Small intestine (tissue), 7 donors: ENCODE data around the gene ADARB2. TPM values are rescaled to one million over a fixed set of nuclear protein-coding genes. Genes with fewer than 3 reads are reported as not detected.

Experiments used
- DNase-seq, 2 donors: peaks; one replicate each; pipeline versions ENCODE4 v3.0.0 to v3.0.0-alpha.2; 2013
- FAIRE-seq: peaks from 2 replicates; lab custom pipeline; 2012; peaks lifted over from hg19 to GRCh38; lab: Jason Lieb, UNC
- H3K27ac ChIP-seq, 3 donors: one replicate each; pipeline ENCODE4 v1.5.1; 2013; ENCODE audit warnings: low read length in 2 of 3, mild to moderate bottlenecking in 2 of 3, control low read depth in 1 of 3, inconsistent platforms in 1 of 3, low read depth in 1 of 3, moderate library complexity in 1 of 3
- H3K27me3 ChIP-seq, 3 donors: one replicate each; pipeline ENCODE4 v1.6.1; 2013; ENCODE audit warnings: low read length in 3 of 3, inconsistent platforms in 1 of 3; ENCODE audit not compliant: control insufficient read depth in 3 of 3, insufficient read depth in 3 of 3
- H3K36me3 ChIP-seq, 3 donors: one replicate each; pipeline ENCODE4 v1.6.1; 2013; ENCODE audit warnings: low read length in 3 of 3, inconsistent platforms in 1 of 3, low read depth in 1 of 3, mild to moderate bottlenecking in 1 of 3, moderate library complexity in 1 of 3; ENCODE audit not compliant: control insufficient read depth in 3 of 3, insufficient read depth in 2 of 3
- H3K4me1 ChIP-seq, 3 donors: one replicate each; pipeline ENCODE4 v1.6.1; 2013; ENCODE audit warnings: low read length in 2 of 3, inconsistent platforms in 1 of 3, low read depth in 1 of 3, mild to moderate bottlenecking in 1 of 3, moderate library complexity in 1 of 3; ENCODE audit not compliant: control insufficient read depth in 3 of 3, insufficient read depth in 2 of 3
- H3K4me3 ChIP-seq, 3 donors: one replicate each; pipeline ENCODE4 v1.5.1; 2013; ENCODE audit warnings: low read length in 3 of 3, control low read depth in 1 of 3, inconsistent platforms in 1 of 3, low read depth in 1 of 3, mild to moderate bottlenecking in 1 of 3, moderate library complexity in 1 of 3
- H3K9me3 ChIP-seq, 2 donors: one replicate each; pipeline ENCODE4 v1.6.1; 2013; ENCODE audit warnings: low read depth in 1 of 2, low read length in 1 of 2; ENCODE audit not compliant: control insufficient read depth in 2 of 2, insufficient read depth in 1 of 2
- WGBS, 3 donors: extraction: QIAGEN DNeasy Blood & Tissue Kit; methylation state at CpG; one replicate each; pipeline ENCODE4 v1.1.7; 2013; 5-methylcytosine and 5-hydroxymethylcytosine counted together
- polyA plus RNA-seq, 4 donors: library from polyadenylated mRNA; stranded (reverse) in 3 of 4; unstranded in 1 of 4; fragments of 200-250 nt in 3 of 4; fragments of 120-200 nt in 1 of 4; gene quantifications; one replicate each; pipeline versions ENCODE4 v1.2.1 to v1.2.3, GENCODE V29; 2013
- donor health status: healthy with polysubstance abuse.
- donor health status: control.
- donor health status: control.
- donor health status: Bipolar disorder and iron deficiency.
- donor health status: healthy.

ADARB2 gene
- polyA plus RNA-seq, 4 donors, result 0.35 to 1.8 (median 0.94) TPM

- DNase-seq (no peak), FAIRE-seq (no peak)
- no peaks in the 10 kb centered on the region for H3K9me3 ChIP-seq
- 90 to 92% (median 91%) methylated on average over 27 of the region's 27 CpGs for WGBS, 3 donors
- H3K36me3 ChIP-seq, result no peaks in the 10 kb centered on the region
- H3K4me1 ChIP-seq, result no peaks in the 10 kb centered on the region
- H3K27ac ChIP-seq, result no peak overlapping the region
- peaks cover 0 to 2% (median 0%) of the 10 kb centered on the region in 3 donors for H3K27me3 ChIP-seq
- H3K4me3 ChIP-seq, result no peak overlapping the region
Measured at GRCh38 chr10:1173091-1173490, 564.2 kb downstream of the ADARB2 start.

GRCh38 chr10:1172256-1172984, 564.9 kb downstream of the ADARB2 start:
- no peak for DNase-seq
- no peak overlapping the region for H3K27ac ChIP-seq
- no peaks in the 10 kb centered on the region for H3K36me3 ChIP-seq
- no peak for FAIRE-seq
- peaks cover 0 to 2% (median 0%) of the 10 kb centered on the region in 3 donors for H3K27me3 ChIP-seq
- 83 to 89% (median 87%) methylated on average over 15 of the region's 15 CpGs for WGBS, 3 donors
- no peaks in the 10 kb centered on the region for H3K9me3 ChIP-seq
- no peak overlapping the region for H3K4me3 ChIP-seq
- H3K4me1 ChIP-seq, result no peaks in the 10 kb centered on the region

DNA sequence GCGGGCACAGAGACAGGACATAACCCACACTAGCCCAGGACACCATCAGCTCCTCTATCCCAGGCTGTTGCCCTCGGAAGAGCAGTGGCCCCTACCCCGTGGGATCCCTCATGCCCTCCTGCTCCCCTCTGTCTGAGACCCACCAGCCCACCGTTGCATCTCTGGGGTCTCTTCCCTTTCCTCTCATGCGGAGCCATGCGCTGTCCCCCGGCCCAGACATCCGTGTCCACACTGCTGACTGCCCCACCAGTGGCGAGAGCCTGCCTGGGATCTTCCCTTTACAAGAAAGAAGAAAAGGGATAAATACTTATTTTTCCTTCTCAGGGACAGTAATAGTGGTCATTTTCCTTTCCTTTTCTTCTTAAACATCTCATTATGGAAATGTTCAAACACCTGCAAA, 565.7 kb downstream of the ADARB2 start:
- DNase-seq, result no peak
- H3K9me3 ChIP-seq, result no peaks in the 10 kb centered on the region
- peaks cover 0 to 2% (median 0%) of the 10 kb centered on the region in 3 donors for H3K27me3 ChIP-seq
- WGBS, 3 donors, result 82 to 87% (median 86%) methylated on average over 8 to 9 of the region's 9 CpGs
- H3K4me3 ChIP-seq, result no peak overlapping the region
- H3K4me1 ChIP-seq, result no peaks in the 10 kb centered on the region
- no peak for FAIRE-seq
- H3K27ac ChIP-seq, result no peak overlapping the region
- no peaks in the 10 kb centered on the region for H3K36me3 ChIP-seq

DNA sequence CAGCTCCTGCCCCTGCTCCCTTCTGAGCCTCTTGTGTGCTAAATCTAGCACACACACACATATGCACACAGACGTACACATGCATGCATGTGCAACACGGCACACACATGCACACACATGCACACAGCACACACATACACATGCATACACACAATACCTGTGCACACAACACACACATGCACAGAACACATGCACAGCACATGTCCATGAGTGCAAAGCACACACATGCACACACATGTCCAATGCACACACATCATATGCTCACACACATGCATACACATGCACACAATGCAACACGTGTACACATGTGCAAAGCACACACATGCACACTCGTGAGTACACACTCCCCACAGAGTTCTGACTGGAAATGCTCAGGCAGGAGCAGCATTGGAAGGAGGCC, 566.1 kb downstream of the ADARB2 start:
- no peaks in the 10 kb centered on the region for H3K36me3 ChIP-seq
- WGBS, 3 donors, result 83 to 93% (median 89%) methylated on average over 4 of the region's 4 CpGs
- H3K9me3 ChIP-seq, result no peaks in the 10 kb centered on the region
- no peak for FAIRE-seq
- DNase-seq, result no peak
- H3K4me1 ChIP-seq, result no peaks in the 10 kb centered on the region
- no peak overlapping the region for H3K27ac ChIP-seq
- H3K27me3 ChIP-seq, result peaks cover 0 to 2% (median 0%) of the 10 kb centered on the region in 3 donors
- H3K4me3 ChIP-seq, result no peak overlapping the region

DNA sequence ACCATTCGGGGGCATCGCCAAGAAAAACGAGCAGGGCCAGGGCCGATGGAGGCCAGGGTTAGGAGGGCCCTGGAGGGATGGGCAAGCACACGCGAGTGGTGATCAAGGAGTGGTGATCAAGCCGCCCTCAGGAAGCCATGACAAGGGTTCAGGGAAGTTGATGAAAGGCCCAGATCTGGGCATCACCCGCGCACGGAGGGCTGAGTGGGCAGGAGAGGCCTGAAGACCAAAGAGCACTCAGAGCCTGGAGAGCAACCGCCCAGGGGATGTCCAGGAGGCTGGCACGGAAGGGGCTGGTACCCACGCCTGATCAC, 566.5 kb downstream of the ADARB2 start:
- Histone ChIP-seq H3K36me3 (no peaks in the 10 kb centered on the region), H3K9me3 (no peaks in the 10 kb centered on the region), H3K4me3 (no peak overlapping the region), H3K4me1 (no peaks in the 10 kb centered on the region), H3K27me3 (peaks cover 0 to 2% (median 0%) of the 10 kb centered on the region in 3 donors), H3K27ac (no peak overlapping the region)
- no peak for FAIRE-seq
- 88 to 94% (median 93%) methylated on average over 12 to 13 of the region's 13 CpGs for WGBS, 3 donors
- DNase-seq, result no peak

GRCh38 chr10:1169981-1170866, 567.1 kb downstream of the ADARB2 start:
- Histone ChIP-seq H3K36me3 (no peaks in the 10 kb centered on the region), H3K4me3 (no peak overlapping the region), H3K27ac (no peak overlapping the region), H3K27me3 (peaks cover 0 to 2% (median 0%) of the 10 kb centered on the region in 3 donors), H3K4me1 (no peaks in the 10 kb centered on the region), H3K9me3 (no peaks in the 10 kb centered on the region)
- WGBS, 3 donors, result 68 to 69% (median 68%) methylated on average over 22 of the region's 22 CpGs
- DNase-seq (no peak), FAIRE-seq (no peak)

- FAIRE-seq (no peak), DNase-seq (no peak)
- H3K27me3 ChIP-seq, result peaks cover 0 to 2% (median 0%) of the 10 kb centered on the region in 3 donors
- H3K9me3 ChIP-seq, result no peaks in the 10 kb centered on the region
- no peaks in the 10 kb centered on the region for H3K4me1 ChIP-seq
- H3K36me3 ChIP-seq, result no peaks in the 10 kb centered on the region
- 76 to 83% (median 80%) methylated on average over 22 to 23 of the region's 23 CpGs for WGBS, 3 donors
- no peak overlapping the region for H3K27ac ChIP-seq
- no peak overlapping the region for H3K4me3 ChIP-seq
Measured at GRCh38 chr10:1169186-1169885, 568.0 kb downstream of the ADARB2 start.

DNA sequence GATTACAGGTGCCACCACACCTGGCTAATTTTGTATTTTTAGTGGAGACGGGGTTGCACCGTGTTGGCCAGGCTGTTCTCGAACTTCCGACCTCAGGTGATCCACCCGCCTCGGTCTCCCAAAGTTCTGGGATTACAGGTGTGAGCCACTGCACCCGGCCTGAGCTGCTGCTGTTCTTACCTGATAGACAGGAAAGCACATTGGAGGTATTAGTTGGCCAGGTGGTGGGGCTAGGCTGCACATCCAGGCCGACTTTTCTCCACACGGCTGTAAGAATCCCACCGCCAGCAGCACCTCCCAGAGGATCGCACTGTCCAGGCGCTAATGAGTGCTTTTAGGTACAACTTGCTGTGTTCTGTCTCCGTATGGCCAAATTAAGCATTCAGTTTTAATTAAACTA, 568.6 kb downstream of the ADARB2 start:
- H3K4me3 ChIP-seq, result no peak overlapping the region
- 88 to 90% (median 89%) methylated on average over 13 of the region's 13 CpGs for WGBS, 3 donors
- H3K9me3 ChIP-seq, result no peaks in the 10 kb centered on the region
- FAIRE-seq, result no peak
- DNase-seq, result no peak
- no peak overlapping the region for H3K27ac ChIP-seq
- H3K4me1 ChIP-seq, result no peaks in the 10 kb centered on the region
- no peaks in the 10 kb centered on the region for H3K36me3 ChIP-seq
- H3K27me3 ChIP-seq, result peaks cover 0 to 2% (median 0%) of the 10 kb centered on the region in 3 donors
